GM12878 (cell line): ENCODE results near the gene GSTM5. TPM values are rescaled to one million over a fixed set of nuclear protein-coding genes. Genes with fewer than 3 reads are reported as not detected.

Experiments used
- ATAC-seq: fragments of 200-7000 bp; cut with Tn5 transposase; 3 replicates; pipeline ENCODE4 v1.9.1; 2020; ENCODE audit warnings: mild to moderate bottlenecking, moderate library complexity
- BruUV-seq: library from RNA; stranded (reverse); fragments of 400-500 nt; replicated peaks from 2 replicates; lab custom pipeline; 2021; lab: Mats Ljungman, UMichigan
- CTCF ChIA-PET: fragments of 300-600 bp; sonication (Branson Sonifier 250); formaldehyde crosslinking; extraction: SDS; loops from one replicate; lab custom pipeline; 2021; ENCODE audit warnings: inconsistent platforms; lab: Yijun Ruan, JAX
- POLR2A ChIA-PET: fragments of 350-600 bp; formaldehyde crosslinking; extraction: SDS; loops from one replicate; lab custom pipeline; 2021; ENCODE audit warnings: inconsistent platforms; lab: Charles Lee
- RAD21 ChIA-PET: fragments of 300-600 bp; sonication (Branson Sonifier 250); formaldehyde crosslinking; loops from one replicate; lab custom pipeline; 2023; ENCODE audit warnings: antibody characterized with exemption; ENCODE audit not compliant: unreplicated experiment; lab: Charles Lee
- SMC1A ChIA-PET: fragments of 300-600 bp; sonication (Branson Sonifier 250); formaldehyde crosslinking; loops from one replicate; lab custom pipeline; 2023; ENCODE audit not compliant: unreplicated experiment, uncharacterized antibody; lab: Charles Lee
- DNase-seq: peaks from one replicate; pipeline ENCODE4 v3.0.0-alpha.2; 2011; ENCODE audit warnings: low read depth, low spot score
- FAIRE-seq: peaks from 3 replicates; lab custom pipeline; 2011; peaks lifted over from hg19 to GRCh38; lab: Jason Lieb, UNC
- H2AFZ ChIP-seq: 2 replicates; pipeline ENCODE4 v1.6.0; 2011; ENCODE audit warnings: low read depth, low read length, control low read depth; ENCODE audit not compliant: control insufficient read depth
- H3K27ac ChIP-seq: 2 replicates; pipeline ENCODE4 v1.5.1; 2011; ENCODE audit warnings: control low read depth; ENCODE audit not compliant: control insufficient read depth, insufficient read depth
- H3K27me3 ChIP-seq, 2 experiments: replicated peaks in 1 of 2; 2 replicates each; pipeline versions ENCODE4 v1.6.0 to v1.6.1; 2011; ENCODE audit warnings: low read length in 1 of 2; ENCODE audit not compliant: control insufficient read depth in 2 of 2, insufficient read depth in 2 of 2
- H3K36me3 ChIP-seq, 2 experiments: 2 replicates each; pipeline ENCODE4 v1.5.1; 2011; ENCODE audit warnings: low read length in 1 of 2; ENCODE audit not compliant: control insufficient read depth in 2 of 2, insufficient read depth in 2 of 2
- H3K4me1 ChIP-seq: 2 replicates; pipeline ENCODE4 v1.6.1; 2011; ENCODE audit warnings: mild to moderate bottlenecking, low read length, moderate library complexity, mixed read lengths; ENCODE audit not compliant: control insufficient read depth, insufficient read depth
- H3K4me2 ChIP-seq: 2 replicates; pipeline ENCODE4 v1.6.0; 2011; ENCODE audit warnings: control low read depth; ENCODE audit not compliant: control insufficient read depth, insufficient read depth
- H3K4me3 ChIP-seq: fragments of 200-600 bp; sonication (generic); 2 replicates; pipeline ENCODE4 v1.5.1; 2016
- H3K79me2 ChIP-seq: 2 replicates; pipeline ENCODE4 v1.6.0; 2011; ENCODE audit warnings: low read length; ENCODE audit not compliant: control insufficient read depth, insufficient read depth
- H3K9ac ChIP-seq: 2 replicates; pipeline ENCODE4 v1.8.0; 2011; ENCODE audit warnings: low read length, control low read depth, mixed read lengths; ENCODE audit not compliant: control insufficient read depth, insufficient read depth
- H3K9me3 ChIP-seq: replicated peaks from 3 replicates; pipeline ENCODE4 v1.5.1; 2011; ENCODE audit warnings: mild to moderate bottlenecking, low read length; ENCODE audit not compliant: control insufficient read depth, insufficient read depth
- H4K20me1 ChIP-seq: 2 replicates; pipeline ENCODE4 v1.6.0; 2011; ENCODE audit not compliant: control insufficient read depth, insufficient read depth
- CHD4 ChIP-seq: fragments of 200-600 bp; sonication (generic); IDR thresholded peaks from 2 replicates; pipeline ENCODE4 v1.6.1; 2016; ENCODE audit warnings: mild to moderate bottlenecking
- HDAC6 ChIP-seq: fragments of 200-600 bp; sonication (generic); IDR thresholded peaks from one replicate; pipeline ENCODE4 v1.8.0; 2017; ENCODE audit warnings: antibody characterized with exemption; ENCODE audit not compliant: unreplicated experiment
- MTA3 ChIP-seq: IDR thresholded peaks from 2 replicates; pipeline ENCODE4 v1.6.1; 2012; ENCODE audit warnings: low read length, inconsistent platforms, borderline replicate concordance
- MXI1 ChIP-seq: fragments of 150-350 bp; IDR thresholded peaks from 2 replicates; pipeline ENCODE4 v1.6.1; 2011; ENCODE audit warnings: low read depth, mild to moderate bottlenecking, inconsistent platforms, low read length, improper control_type of control experiment
- NFIC ChIP-seq: IDR thresholded peaks from 2 replicates; pipeline ENCODE4 v1.6.1; 2012; ENCODE audit warnings: low read depth, mild to moderate bottlenecking, inconsistent platforms, low read length, moderate library complexity
- SREBF2 ChIP-seq: IDR thresholded peaks from 2 replicates; pipeline ENCODE4 v1.6.1; 2012; ENCODE audit warnings: mild to moderate bottlenecking, low read length
- SUZ12 ChIP-seq: fragments of 200-600 bp; sonication (generic); IDR thresholded peaks from one replicate; pipeline ENCODE4 v1.6.1; 2018; ENCODE audit warnings: antibody characterized with exemption, mild to moderate bottlenecking; ENCODE audit not compliant: unreplicated experiment
- ZNF207 ChIP-seq: fragments of 450-650 bp; IDR thresholded peaks from 2 replicates; pipeline ENCODE4 v1.6.1; 2014; ENCODE audit warnings: antibody characterized with exemption, mild to moderate bottlenecking, borderline replicate concordance
- WGBS: methylation state at CpG from one replicate; pipeline ENCODE4 v1.1.6; 2016; ENCODE audit warnings: low lambda C conversion rate; ENCODE audit not compliant: insufficient replicate concordance, insufficient coverage; ENCODE audit errors: missing lambda C conversion rate; 5-methylcytosine and 5-hydroxymethylcytosine counted together
- in situ Hi-C: fragments of 300-500 bp; cut with MboI; formaldehyde crosslinking; loops from 9 replicates; pipeline ENCODE4 v1.14.3; 2018; ENCODE audit warnings: mixed read lengths
- intact Hi-C: fragments of 100-400 bp; cut with micrococcal nuclease; formaldehyde crosslinking; loops from one replicate; pipeline ENCODE4 v1.14.2; 2022; ENCODE audit not compliant: unreplicated experiment
- polyA plus RNA-seq, 11 experiments: library from polyadenylated mRNA; depleted of rRNA in 4 of 11; unstranded in 6 of 11; stranded (reverse) in 5 of 11; fragments of >200 nt; fragmentation: Nextera tagmentation in 4 of 11; fragmentation: Illumina TruSeq in 1 of 11; extraction: Ambion mirVana in 4 of 11; extraction: Trizol in 1 of 11; gene quantifications; 1 replicate in 1 of 11; 2 replicates in 10 of 11; pipeline versions ENCODE4 v1.2.1 to v1.2.3, GENCODE V29; 2011 to 2016; ENCODE audit warnings: inconsistent platforms in 2 of 11, missing spikeins in 2 of 11, low read depth in 1 of 11
- total RNA-seq, 4 experiments: library from RNA; depleted of rRNA in 3 of 4; stranded (reverse); fragments of >200 nt in 3 of 4; fragmentation: Illumina TruSeq in 1 of 4; extraction: Trizol in 1 of 4; gene quantifications; 2 replicates each; pipeline versions ENCODE4 v1.2.1 to v1.2.3, GENCODE V29; 2013 to 2021
- TF ChIP-seq, protein P1 (sequence below): fragments of 450-650 bp; IDR thresholded peaks from 2 replicates; pipeline ENCODE4 v1.6.1; 2017; ENCODE audit warnings: borderline replicate concordance
- TF ChIP-seq, protein P2 (sequence below): fragments of 450-650 bp; IDR thresholded peaks from 2 replicates; pipeline ENCODE4 v1.6.1; 2018; ENCODE audit warnings: borderline replicate concordance, mild to moderate bottlenecking; ENCODE audit not compliant: partially characterized antibody
- TF ChIP-seq, protein P3 (sequence below): fragments of 450-650 bp; IDR thresholded peaks from 2 replicates; pipeline ENCODE4 v1.6.1; 2017; ENCODE audit warnings: mild to moderate bottlenecking, moderate library complexity

Gene GSTM5
- total and polyA plus RNA-seq, 10 of the 15 experiments (the other 5 are each of a cell fraction or from before 2014, with no cell fraction given) = 0.10 to 0.37 (median 0.26) TPM; not detected in 1

DNA sequence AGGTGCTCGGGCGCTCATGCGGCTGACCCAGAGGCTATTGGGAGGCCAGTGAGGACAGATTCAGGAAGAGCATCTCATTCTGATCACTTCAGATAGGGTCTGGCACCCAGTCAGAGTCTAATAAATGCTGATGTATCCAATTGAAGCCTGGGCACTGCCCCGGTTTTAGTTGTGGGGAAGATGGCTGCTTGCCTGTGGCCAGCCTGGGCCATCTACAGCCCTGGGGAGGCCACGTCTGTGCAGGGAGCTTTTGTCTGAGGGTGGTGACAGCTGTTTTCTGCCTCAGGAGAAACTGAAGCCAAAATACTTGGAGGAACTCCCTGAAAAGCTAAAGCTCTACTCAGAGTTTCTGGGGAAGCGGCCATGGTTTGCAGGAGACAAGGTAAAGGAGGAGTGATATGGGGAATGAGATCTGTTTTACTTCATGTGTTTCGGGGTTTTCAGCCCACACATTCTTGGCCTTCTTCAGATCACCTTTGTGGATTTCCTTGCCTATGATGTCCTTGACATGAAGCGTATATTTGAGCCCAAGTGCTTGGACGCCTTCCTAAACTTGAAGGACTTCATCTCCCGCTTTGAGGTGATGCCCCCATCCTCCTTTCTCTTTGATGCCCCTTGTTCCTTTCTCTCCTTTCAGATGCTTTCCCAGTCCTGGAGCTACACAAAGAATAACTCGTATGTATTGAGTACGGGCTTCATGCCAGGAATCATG is 2.8 kb downstream of the GSTM5 start:
- POLR2A ChIA-PET = no interaction called here
- CTCF ChIA-PET = no interaction called here
- in situ Hi-C loops = no loop called here
- Histone ChIP-seq H3K27ac (no peak overlapping the region), H3K9ac (no peak overlapping the region), H3K9me3 (no peaks in the 10 kb centered on the region; the same call in 2 of the 3 replicates), H4K20me1 (no peaks in the 10 kb centered on the region), H2AFZ (no peak overlapping the region), H3K36me3 (no peaks in the 10 kb centered on the region), H3K4me3 (no peak overlapping the region), H3K79me2 (no peaks in the 10 kb centered on the region), H3K4me2 (no peak overlapping the region), H3K4me1 (peaks cover 9% of the 10 kb centered on the region), H3K27me3 (no peaks in the 10 kb centered on the region)
- DNase-seq (no peak), ATAC-seq (no peak), FAIRE-seq (no peak)
- SMC1A ChIA-PET = interaction anchor here (1.6 kb wide), 1 partner anchor 27 kb away, joined by 3 read pairs; the partner anchor contains the start of gene GSTM1
- WGBS = 64% methylated on average over 12 of the region's 12 CpGs
- RAD21 ChIA-PET = no interaction called here
- no TSS peak for BruUV-seq
- intact Hi-C loops = no loop called here
- TF ChIP-seq MTA3 (no peak), SREBF2 (no peak), SUZ12 (no peak), CHD4 (no peak), NFIC (no peak), MXI1 (no peak), ZNF207 (no peak), HDAC6 (no peak)
- TF ChIP-seq, protein P1, sequence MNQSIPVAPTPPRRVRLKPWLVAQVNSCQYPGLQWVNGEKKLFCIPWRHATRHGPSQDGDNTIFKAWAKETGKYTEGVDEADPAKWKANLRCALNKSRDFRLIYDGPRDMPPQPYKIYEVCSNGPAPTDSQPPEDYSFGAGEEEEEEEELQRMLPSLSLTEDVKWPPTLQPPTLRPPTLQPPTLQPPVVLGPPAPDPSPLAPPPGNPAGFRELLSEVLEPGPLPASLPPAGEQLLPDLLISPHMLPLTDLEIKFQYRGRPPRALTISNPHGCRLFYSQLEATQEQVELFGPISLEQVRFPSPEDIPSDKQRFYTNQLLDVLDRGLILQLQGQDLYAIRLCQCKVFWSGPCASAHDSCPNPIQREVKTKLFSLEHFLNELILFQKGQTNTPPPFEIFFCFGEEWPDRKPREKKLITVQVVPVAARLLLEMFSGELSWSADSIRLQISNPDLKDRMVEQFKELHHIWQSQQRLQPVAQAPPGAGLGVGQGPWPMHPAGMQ = no peak
- TF ChIP-seq, protein P2, sequence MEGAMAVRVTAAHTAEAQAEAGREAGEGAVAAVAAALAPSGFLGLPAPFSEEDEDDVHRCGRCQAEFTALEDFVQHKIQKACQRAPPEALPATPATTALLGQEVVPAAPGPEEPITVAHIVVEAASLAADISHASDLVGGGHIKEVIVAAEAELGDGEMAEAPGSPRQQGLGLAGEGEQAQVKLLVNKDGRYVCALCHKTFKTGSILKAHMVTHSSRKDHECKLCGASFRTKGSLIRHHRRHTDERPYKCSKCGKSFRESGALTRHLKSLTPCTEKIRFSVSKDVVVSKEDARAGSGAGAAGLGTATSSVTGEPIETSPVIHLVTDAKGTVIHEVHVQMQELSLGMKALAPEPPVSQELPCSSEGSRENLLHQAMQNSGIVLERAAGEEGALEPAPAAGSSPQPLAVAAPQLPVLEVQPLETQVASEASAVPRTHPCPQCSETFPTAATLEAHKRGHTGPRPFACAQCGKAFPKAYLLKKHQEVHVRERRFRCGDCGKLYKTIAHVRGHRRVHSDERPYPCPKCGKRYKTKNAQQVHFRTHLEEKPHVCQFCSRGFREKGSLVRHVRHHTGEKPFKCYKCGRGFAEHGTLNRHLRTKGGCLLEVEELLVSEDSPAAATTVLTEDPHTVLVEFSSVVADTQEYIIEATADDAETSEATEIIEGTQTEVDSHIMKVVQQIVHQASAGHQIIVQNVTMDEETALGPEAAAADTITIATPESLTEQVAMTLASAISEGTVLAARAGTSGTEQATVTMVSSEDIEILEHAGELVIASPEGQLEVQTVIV = no peak
- TF ChIP-seq, protein P3, sequence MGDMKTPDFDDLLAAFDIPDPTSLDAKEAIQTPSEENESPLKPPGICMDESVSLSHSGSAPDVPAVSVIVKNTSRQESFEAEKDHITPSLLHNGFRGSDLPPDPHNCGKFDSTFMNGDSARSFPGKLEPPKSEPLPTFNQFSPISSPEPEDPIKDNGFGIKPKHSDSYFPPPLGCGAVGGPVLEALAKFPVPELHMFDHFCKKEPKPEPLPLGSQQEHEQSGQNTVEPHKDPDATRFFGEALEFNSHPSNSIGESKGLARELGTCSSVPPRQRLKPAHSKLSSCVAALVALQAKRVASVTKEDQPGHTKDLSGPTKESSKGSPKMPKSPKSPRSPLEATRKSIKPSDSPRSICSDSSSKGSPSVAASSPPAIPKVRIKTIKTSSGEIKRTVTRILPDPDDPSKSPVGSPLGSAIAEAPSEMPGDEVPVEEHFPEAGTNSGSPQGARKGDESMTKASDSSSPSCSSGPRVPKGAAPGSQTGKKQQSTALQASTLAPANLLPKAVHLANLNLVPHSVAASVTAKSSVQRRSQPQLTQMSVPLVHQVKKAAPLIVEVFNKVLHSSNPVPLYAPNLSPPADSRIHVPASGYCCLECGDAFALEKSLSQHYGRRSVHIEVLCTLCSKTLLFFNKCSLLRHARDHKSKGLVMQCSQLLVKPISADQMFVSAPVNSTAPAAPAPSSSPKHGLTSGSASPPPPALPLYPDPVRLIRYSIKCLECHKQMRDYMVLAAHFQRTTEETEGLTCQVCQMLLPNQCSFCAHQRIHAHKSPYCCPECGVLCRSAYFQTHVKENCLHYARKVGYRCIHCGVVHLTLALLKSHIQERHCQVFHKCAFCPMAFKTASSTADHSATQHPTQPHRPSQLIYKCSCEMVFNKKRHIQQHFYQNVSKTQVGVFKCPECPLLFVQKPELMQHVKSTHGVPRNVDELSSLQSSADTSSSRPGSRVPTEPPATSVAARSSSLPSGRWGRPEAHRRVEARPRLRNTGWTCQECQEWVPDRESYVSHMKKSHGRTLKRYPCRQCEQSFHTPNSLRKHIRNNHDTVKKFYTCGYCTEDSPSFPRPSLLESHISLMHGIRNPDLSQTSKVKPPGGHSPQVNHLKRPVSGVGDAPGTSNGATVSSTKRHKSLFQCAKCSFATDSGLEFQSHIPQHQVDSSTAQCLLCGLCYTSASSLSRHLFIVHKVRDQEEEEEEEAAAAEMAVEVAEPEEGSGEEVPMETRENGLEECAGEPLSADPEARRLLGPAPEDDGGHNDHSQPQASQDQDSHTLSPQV = no peak
